GM12878 (cell line): ENCODE measurements around the gene LRR1. TPM values are rescaled to one million over a fixed set of nuclear protein-coding genes. Genes with fewer than 3 reads are reported as not detected.

Experiments used
- ATAC-seq: fragments of 200-7000 bp; cut with Tn5 transposase; 3 replicates; pipeline ENCODE4 v1.9.1; 2020; ENCODE audit warnings: mild to moderate bottlenecking, moderate library complexity
- BruUV-seq: library from RNA; stranded (reverse); fragments of 400-500 nt; replicated peaks from 2 replicates; lab custom pipeline; 2021; lab: Mats Ljungman, UMichigan
- CTCF ChIA-PET: fragments of 300-600 bp; sonication (Branson Sonifier 250); formaldehyde crosslinking; extraction: SDS; loops from one replicate; lab custom pipeline; 2021; ENCODE audit warnings: inconsistent platforms; lab: Yijun Ruan, JAX
- POLR2A ChIA-PET: fragments of 350-600 bp; formaldehyde crosslinking; extraction: SDS; loops from one replicate; lab custom pipeline; 2021; ENCODE audit warnings: inconsistent platforms; lab: Charles Lee
- RAD21 ChIA-PET: fragments of 300-600 bp; sonication (Branson Sonifier 250); formaldehyde crosslinking; loops from one replicate; lab custom pipeline; 2023; ENCODE audit warnings: antibody characterized with exemption; ENCODE audit not compliant: unreplicated experiment; lab: Charles Lee
- SMC1A ChIA-PET: fragments of 300-600 bp; sonication (Branson Sonifier 250); formaldehyde crosslinking; loops from one replicate; lab custom pipeline; 2023; ENCODE audit not compliant: unreplicated experiment, uncharacterized antibody; lab: Charles Lee
- DNase-seq: peaks from one replicate; pipeline ENCODE4 v3.0.0-alpha.2; 2011; ENCODE audit warnings: low read depth, low spot score
- FAIRE-seq: peaks from 3 replicates; lab custom pipeline; 2011; peaks lifted over from hg19 to GRCh38; lab: Jason Lieb, UNC
- H2AFZ ChIP-seq: 2 replicates; pipeline ENCODE4 v1.6.0; 2011; ENCODE audit warnings: low read depth, low read length, control low read depth; ENCODE audit not compliant: control insufficient read depth
- H3K27ac ChIP-seq: 2 replicates; pipeline ENCODE4 v1.5.1; 2011; ENCODE audit warnings: control low read depth; ENCODE audit not compliant: control insufficient read depth, insufficient read depth
- H3K27me3 ChIP-seq, 2 experiments: replicated peaks in 1 of 2; 2 replicates each; pipeline versions ENCODE4 v1.6.0 to v1.6.1; 2011; ENCODE audit warnings: low read length in 1 of 2; ENCODE audit not compliant: control insufficient read depth in 2 of 2, insufficient read depth in 2 of 2
- H3K36me3 ChIP-seq, 2 experiments: 2 replicates each; pipeline ENCODE4 v1.5.1; 2011; ENCODE audit warnings: low read length in 1 of 2; ENCODE audit not compliant: control insufficient read depth in 2 of 2, insufficient read depth in 2 of 2
- H3K4me1 ChIP-seq: 2 replicates; pipeline ENCODE4 v1.6.1; 2011; ENCODE audit warnings: mild to moderate bottlenecking, low read length, moderate library complexity, mixed read lengths; ENCODE audit not compliant: control insufficient read depth, insufficient read depth
- H3K4me2 ChIP-seq: 2 replicates; pipeline ENCODE4 v1.6.0; 2011; ENCODE audit warnings: control low read depth; ENCODE audit not compliant: control insufficient read depth, insufficient read depth
- H3K4me3 ChIP-seq: fragments of 200-600 bp; sonication (generic); 2 replicates; pipeline ENCODE4 v1.5.1; 2016
- H3K79me2 ChIP-seq: 2 replicates; pipeline ENCODE4 v1.6.0; 2011; ENCODE audit warnings: low read length; ENCODE audit not compliant: control insufficient read depth, insufficient read depth
- H3K9ac ChIP-seq: 2 replicates; pipeline ENCODE4 v1.8.0; 2011; ENCODE audit warnings: low read length, control low read depth, mixed read lengths; ENCODE audit not compliant: control insufficient read depth, insufficient read depth
- H3K9me3 ChIP-seq: replicated peaks from 3 replicates; pipeline ENCODE4 v1.5.1; 2011; ENCODE audit warnings: mild to moderate bottlenecking, low read length; ENCODE audit not compliant: control insufficient read depth, insufficient read depth
- H4K20me1 ChIP-seq: 2 replicates; pipeline ENCODE4 v1.6.0; 2011; ENCODE audit not compliant: control insufficient read depth, insufficient read depth
- ATF2 ChIP-seq: IDR thresholded peaks from 2 replicates; pipeline ENCODE4 v1.6.1; 2012; ENCODE audit warnings: low read length, inconsistent platforms
- JUNB ChIP-seq: IDR thresholded peaks from 2 replicates; pipeline ENCODE4 v1.6.1; 2016; ENCODE audit warnings: antibody characterized with exemption, mild to moderate bottlenecking
- PML ChIP-seq: IDR thresholded peaks from 2 replicates; pipeline ENCODE4 v1.6.1; 2012; ENCODE audit warnings: low read length, inconsistent platforms
- RFX5 ChIP-seq: IDR thresholded peaks from 2 replicates; pipeline ENCODE4 v1.6.1; 2011; ENCODE audit warnings: low read depth, low read length, improper control_type of control experiment
- ZBTB11 ChIP-seq: fragments of 450-650 bp; formaldehyde crosslinking; IDR thresholded peaks from 2 replicates; pipeline ENCODE4 v1.5.0; 2022; ENCODE audit warnings: mild to moderate bottlenecking, missing genetic modification characterization
- ZNF207 ChIP-seq: fragments of 450-650 bp; IDR thresholded peaks from 2 replicates; pipeline ENCODE4 v1.6.1; 2014; ENCODE audit warnings: antibody characterized with exemption, mild to moderate bottlenecking, borderline replicate concordance
- WGBS: methylation state at CpG from one replicate; pipeline ENCODE4 v1.1.6; 2016; ENCODE audit warnings: low lambda C conversion rate; ENCODE audit not compliant: insufficient replicate concordance, insufficient coverage; ENCODE audit errors: missing lambda C conversion rate; 5-methylcytosine and 5-hydroxymethylcytosine counted together
- in situ Hi-C: fragments of 300-500 bp; cut with MboI; formaldehyde crosslinking; loops from 9 replicates; pipeline ENCODE4 v1.14.3; 2018; ENCODE audit warnings: mixed read lengths
- intact Hi-C: fragments of 100-400 bp; cut with micrococcal nuclease; formaldehyde crosslinking; loops from one replicate; pipeline ENCODE4 v1.14.2; 2022; ENCODE audit not compliant: unreplicated experiment
- polyA plus RNA-seq, 11 experiments: library from polyadenylated mRNA; depleted of rRNA in 4 of 11; unstranded in 6 of 11; stranded (reverse) in 5 of 11; fragments of >200 nt; fragmentation: Nextera tagmentation in 4 of 11; fragmentation: Illumina TruSeq in 1 of 11; extraction: Ambion mirVana in 4 of 11; extraction: Trizol in 1 of 11; gene quantifications; 1 replicate in 1 of 11; 2 replicates in 10 of 11; pipeline versions ENCODE4 v1.2.1 to v1.2.3, GENCODE V29; 2011 to 2016; ENCODE audit warnings: inconsistent platforms in 2 of 11, missing spikeins in 2 of 11, low read depth in 1 of 11
- total RNA-seq, 4 experiments: library from RNA; depleted of rRNA in 3 of 4; stranded (reverse); fragments of >200 nt in 3 of 4; fragmentation: Illumina TruSeq in 1 of 4; extraction: Trizol in 1 of 4; gene quantifications; 2 replicates each; pipeline versions ENCODE4 v1.2.1 to v1.2.3, GENCODE V29; 2013 to 2021

LRR1 gene
- total and polyA plus RNA-seq, 10 of the 15 experiments (the other 5 are each of a cell fraction or from before 2014, with no cell fraction given) = 36.9 to 110 (median 53.1) TPM

- TF ChIP-seq ZBTB11 (CRISPR knock-in tag) (no peak), JUNB (peak; percentile 23; the same call in 1 of the 2 replicates), ZNF207 (no peak)
Measured at GRCh38 chr14:49593016-49593415, 5.7 kb upstream of the LRR1 start (continued).

DNA sequence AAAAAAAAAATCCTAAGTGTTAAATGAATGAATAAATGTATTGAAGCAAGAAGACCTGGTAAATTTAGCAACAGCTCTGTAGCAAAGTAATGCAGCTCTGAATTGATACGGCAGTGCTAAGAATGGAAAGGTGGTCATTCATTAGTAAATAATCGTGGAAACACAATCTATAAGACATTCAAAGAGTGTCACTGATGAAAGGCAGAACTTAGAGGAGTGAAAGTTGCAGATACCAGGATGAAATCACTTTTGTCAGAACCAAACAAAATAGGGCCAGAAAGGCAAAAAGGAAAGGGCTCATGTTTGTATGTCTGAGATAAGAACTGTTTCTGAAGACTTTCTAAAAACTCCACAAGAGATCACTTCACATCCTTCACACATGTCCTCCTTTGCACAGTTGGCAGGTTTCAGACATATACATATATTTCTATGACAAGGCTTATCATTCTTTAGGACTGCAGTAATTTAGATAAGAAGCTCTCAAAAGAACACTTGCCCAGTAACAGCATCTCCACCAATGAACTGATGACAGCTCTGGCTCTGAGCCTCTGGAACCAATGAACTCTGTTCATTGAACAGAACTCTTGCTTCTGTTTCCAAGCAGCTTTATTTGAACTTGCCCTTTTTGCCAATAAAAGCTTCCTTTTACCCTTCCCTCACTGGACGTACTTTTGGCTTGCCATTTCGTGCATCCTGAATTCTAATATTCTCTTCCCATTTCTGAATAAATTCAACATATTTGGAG is 4.2 kb upstream of the LRR1 start:
- SMC1A ChIA-PET = interaction anchor here (0.5 to 2.3 kb wide), 15 partner anchors 8 to 977 kb away, joined by 3 to 12 read pairs (median 4); partner anchors contain the start of genes NEMF, RPL36AL and RPS29
- CTCF ChIA-PET = interaction anchor here (0.6 to 6.1 kb wide), 9 partner anchors 8 to 271 kb away, joined by 3 to 75 read pairs (median 3); partner anchors contain the start of genes KLHDC2, MGAT2 and RPS29
- Histone ChIP-seq H3K27ac (peak overlapping the region; percentile 85), H3K36me3 (no peaks in the 10 kb centered on the region), H2AFZ (peak overlapping the region; percentile 79), H3K4me3 (peak overlapping the region; percentile 50), H3K4me2 (peak overlapping the region; percentile 72), H4K20me1 (no peaks in the 10 kb centered on the region), H3K4me1 (peaks cover 17% of the 10 kb centered on the region), H3K9ac (peak overlapping the region; percentile 61), H3K27me3 (no peaks in the 10 kb centered on the region), H3K9me3 (no peaks in the 10 kb centered on the region), H3K79me2 (peaks cover 25% of the 10 kb centered on the region)
- ATAC-seq (peak; percentile 25), DNase-seq (peak; percentile 34), FAIRE-seq (peak; percentile 64)
- 3% methylated on average over 4 of the region's 4 CpGs for WGBS
- in situ Hi-C loops = no loop called here
- RAD21 ChIA-PET = interaction anchor here (0.6 to 4.0 kb wide), 9 partner anchors 8 to 133 kb away, joined by 3 to 27 read pairs (median 6); partner anchors contain the start of genes MGAT2, POLE2, RPL36AL and RPS29
- BruUV-seq = no TSS peak
- TF ChIP-seq ATF2 (no peak), RFX5 (peak; percentile 93), PML (0 out of 2 replicates have a peak, but pooled peaks have one; percentile 27)
- POLR2A ChIA-PET = interaction anchor here (0.6 to 6.7 kb wide), 8 partner anchors 8 to 227 kb away, joined by 3 to 73 read pairs (median 7); partner anchors contain the start of genes KLHDC2, MGAT2, RPL36AL and RPS29
- intact Hi-C loops = no loop called here
